Kidney (tissue), 14 donors: ENCODE data around the gene HCRTR1. TPM values are rescaled to one million over a fixed set of nuclear protein-coding genes. Genes with fewer than 3 reads are reported as not detected.

Experiments used
- DNase-seq, 5 donors: peaks; one replicate each; pipeline ENCODE4 v3.0.0-alpha.2; 2013 to 2020
- FAIRE-seq: peaks from 2 replicates; lab custom pipeline; 2012; peaks lifted over from hg19 to GRCh38; lab: Jason Lieb, UNC
- H3K27ac ChIP-seq, 2 donors: one replicate each; pipeline ENCODE4 v1.7.0; 2013; ENCODE audit warnings: low read depth in 2 of 2, low read length in 2 of 2, inconsistent platforms in 1 of 2
- H3K27me3 ChIP-seq: one replicate; pipeline ENCODE4 v1.7.1; 2013; ENCODE audit warnings: low read length, inconsistent platforms; ENCODE audit not compliant: control insufficient read depth, insufficient read depth
- H3K36me3 ChIP-seq, 3 donors: one replicate each; pipeline versions ENCODE4 v1.7.0 to v1.7.1; 2013; ENCODE audit warnings: low read length in 3 of 3, control low read depth in 1 of 3, inconsistent platforms in 1 of 3; ENCODE audit not compliant: insufficient read depth in 3 of 3, control insufficient read depth in 2 of 3
- H3K4me1 ChIP-seq, 3 donors: one replicate each; pipeline versions ENCODE4 v1.7.0 to v1.7.1; 2013; ENCODE audit warnings: low read length in 3 of 3, inconsistent platforms in 1 of 3, low read depth in 1 of 3; ENCODE audit not compliant: control insufficient read depth in 2 of 3, insufficient read depth in 2 of 3
- H3K4me3 ChIP-seq, 3 donors: one replicate each; pipeline versions ENCODE4 v1.7.0 to v1.8.1; 2013; ENCODE audit warnings: low read length in 3 of 3, control low read depth in 1 of 3, inconsistent platforms in 1 of 3
- H3K9ac ChIP-seq, 3 donors: one replicate each; pipeline versions ENCODE4 v1.7.0 to v1.7.1; 2013; ENCODE audit warnings: low read length in 3 of 3, control low read depth in 1 of 3, inconsistent platforms in 1 of 3
- H3K9me3 ChIP-seq, 3 donors: one replicate each; pipeline versions ENCODE4 v1.7.0 to v1.7.1; 2013; ENCODE audit warnings: low read length in 3 of 3, control low read depth in 1 of 3, inconsistent platforms in 1 of 3; ENCODE audit not compliant: control insufficient read depth in 2 of 3, insufficient read depth in 1 of 3
- CTCF ChIP-seq: IDR thresholded peaks from 3 replicates; pipeline ENCODE4 v1.5.1; 2012; ENCODE audit warnings: mild to moderate bottlenecking, moderate library complexity, borderline replicate concordance; ENCODE audit not compliant: insufficient read depth; ENCODE audit errors: extremely low read depth
- intact Hi-C: fragments of 100-400 bp; cut with DNase I; formaldehyde crosslinking; loops from one replicate; pipeline ENCODE4 v1.11.1; 2022
- polyA plus RNA-seq: library from polyadenylated mRNA; stranded (reverse); fragments of 350-450 nt; fragmentation: Illumina TruSeq; extraction: RNeasy Lipid Tissue Mini Kit (QIAGEN cat#74804); gene quantifications from one replicate; pipeline ENCODE4 v1.2.3, GENCODE V29; 2014; ENCODE audit warnings: low read depth, low replicate concordance; ENCODE audit not compliant: insufficient read depth
- total RNA-seq: library from RNA; stranded (reverse); fragmentation: NEBNext Ultra II Directional; extraction: Animal tissue kit (Norgen Biotek cat#: 25700); gene quantifications from one replicate; pipeline ENCODE4 v1.2.1, GENCODE V29; 2021
- donor health status: control.
- donor health status: control.
- donor health status: control.
- donor health status: control.
- donor health status: control.
- donor health status: DM: yes; HTN: yes; CAD: no.
- donor health status: Normal renal cell carcinoma (clear cell type).

The HCRTR1 gene
- total and polyA plus RNA-seq, 2 donors from 2014 or later, result 0.35 TPM; not detected in 1

- Histone ChIP-seq H3K9ac (no peak overlapping the region), H3K36me3 (no peaks in the 10 kb centered on the region), H3K9me3 (no peaks in the 10 kb centered on the region), H3K4me3 (no peak overlapping the region), H3K27ac (no peak overlapping the region), H3K27me3 (no peaks in the 10 kb centered on the region), H3K4me1 (peaks cover 3 to 29% (median 24%) of the 10 kb centered on the region in 3 donors)
- FAIRE-seq (no peak), DNase-seq (peak in 1 of 5 donors; percentile 33)
- intact Hi-C loops, result no loop called here
- TF ChIP-seq CTCF, result no peak
These were observed 47.8 kb upstream of the HCRTR1 start for GRCh38 chr1:31569596-31570173.

GRCh38 chr1:31570228-31570627 lies 47.3 kb upstream of the HCRTR1 start:
- no peak overlapping the region for H3K27ac ChIP-seq
- no peak for DNase-seq
- peaks cover 3 to 30% (median 29%) of the 10 kb centered on the region in 3 donors for H3K4me1 ChIP-seq
- no peak for FAIRE-seq
- no peaks in the 10 kb centered on the region for H3K36me3 ChIP-seq
- no peaks in the 10 kb centered on the region for H3K27me3 ChIP-seq
- H3K9ac ChIP-seq, result no peak overlapping the region
- no peak for TF ChIP-seq CTCF
- H3K4me3 ChIP-seq, result no peak overlapping the region
- intact Hi-C loops, result no loop called here
- no peaks in the 10 kb centered on the region for H3K9me3 ChIP-seq

GRCh38 chr1:31570906-31571305 lies 46.6 kb upstream of the HCRTR1 start:
- no peak for DNase-seq
- H3K36me3 ChIP-seq, result no peaks in the 10 kb centered on the region
- no peak overlapping the region for H3K4me3 ChIP-seq
- peaks cover 3 to 37% (median 36%) of the 10 kb centered on the region in 3 donors for H3K4me1 ChIP-seq
- H3K9ac ChIP-seq, result no peak overlapping the region
- TF ChIP-seq CTCF, result no peak
- no peak overlapping the region for H3K27ac ChIP-seq
- no peaks in the 10 kb centered on the region for H3K27me3 ChIP-seq
- H3K9me3 ChIP-seq, result no peaks in the 10 kb centered on the region
- no peak for FAIRE-seq
- intact Hi-C loops, result no loop called here
